Liver (tissue), 9 donors: ENCODE results near the gene PARD3. TPM values are rescaled to one million over a fixed set of nuclear protein-coding genes. Genes with fewer than 3 reads are reported as not detected.

Source experiments
- DNase-seq: peaks from one replicate; pipeline ENCODE4 v3.0.0-alpha.2; 2017; ENCODE audit warnings: low spot score
- H3K27ac ChIP-seq, 2 donors: one replicate each; pipeline ENCODE4 v1.7.0; 2013; ENCODE audit warnings: inconsistent platforms in 2 of 2, low read length in 2 of 2, control low read depth in 1 of 2, low read depth in 1 of 2, mild to moderate bottlenecking in 1 of 2
- H3K27me3 ChIP-seq, 4 donors: one replicate each; pipeline versions ENCODE4 v1.6.1 to v1.7.0; 2013; ENCODE audit warnings: low read length in 3 of 4, inconsistent platforms in 1 of 4, mild to moderate bottlenecking in 1 of 4, moderate library complexity in 1 of 4; ENCODE audit not compliant: control insufficient read depth in 4 of 4, insufficient read depth in 4 of 4
- H3K36me3 ChIP-seq, 4 donors: one replicate each; pipeline versions ENCODE4 v1.6.1 to v1.7.0; 2013; ENCODE audit warnings: low read length in 3 of 4, mild to moderate bottlenecking in 3 of 4, low read depth in 1 of 4, moderate library complexity in 1 of 4; ENCODE audit not compliant: control insufficient read depth in 4 of 4, insufficient read depth in 3 of 4
- H3K4me1 ChIP-seq, 4 donors: one replicate each; pipeline versions ENCODE4 v1.6.1 to v1.7.0; 2013; ENCODE audit warnings: low read length in 3 of 4, mild to moderate bottlenecking in 3 of 4, moderate library complexity in 1 of 4; ENCODE audit not compliant: control insufficient read depth in 4 of 4, insufficient read depth in 4 of 4
- H3K4me3 ChIP-seq, 3 donors: one replicate each; pipeline versions ENCODE4 v1.6.1 to v1.7.0; 2013; ENCODE audit warnings: low read length in 3 of 3, control low read depth in 1 of 3, low read depth in 1 of 3, mild to moderate bottlenecking in 1 of 3
- H3K9ac ChIP-seq, 2 donors: one replicate each; pipeline ENCODE4 v1.7.0; 2013; ENCODE audit warnings: low read length in 2 of 2, mild to moderate bottlenecking in 2 of 2, moderate library complexity in 2 of 2, control low read depth in 1 of 2, low read depth in 1 of 2
- H3K9me3 ChIP-seq, 4 donors: one replicate each; pipeline versions ENCODE4 v1.6.1 to v1.7.0; 2013; ENCODE audit warnings: low read length in 3 of 4; ENCODE audit not compliant: control insufficient read depth in 4 of 4
- FOXA1 ChIP-seq: IDR thresholded peaks from 2 replicates; pipeline ENCODE4 v1.6.1; 2016; ENCODE audit warnings: antibody characterized with exemption
- FOXA2 ChIP-seq: IDR thresholded peaks from 2 replicates; pipeline ENCODE4 v1.6.1; 2016; ENCODE audit warnings: antibody characterized with exemption
- GABPA ChIP-seq, 2 donors: IDR thresholded peaks in 1 of 2; conservative IDR thresholded peaks in 1 of 2; 2 replicates each; pipeline ENCODE4 v1.6.1; 2016; ENCODE audit warnings: antibody characterized with exemption in 2 of 2, mild to moderate bottlenecking in 1 of 2, moderate library complexity in 1 of 2
- HNF4A ChIP-seq, 2 donors: conservative IDR thresholded peaks; 2 replicates each; pipeline ENCODE4 v1.6.1; 2016; ENCODE audit warnings: antibody characterized with exemption in 2 of 2, mild to moderate bottlenecking in 2 of 2
- HNF4G ChIP-seq: IDR thresholded peaks from 2 replicates; pipeline ENCODE4 v1.6.1; 2016; ENCODE audit warnings: antibody characterized with exemption
- JUND ChIP-seq, 2 donors: IDR thresholded peaks; 2 replicates each; pipeline ENCODE4 v1.6.1; 2016; ENCODE audit warnings: antibody characterized with exemption in 2 of 2
- NR2F2 ChIP-seq: IDR thresholded peaks from 2 replicates; pipeline ENCODE4 v1.6.1; 2016; ENCODE audit warnings: antibody characterized with exemption
- RAD21 ChIP-seq, 2 donors: IDR thresholded peaks; 2 replicates each; pipeline ENCODE4 v1.6.1; 2016; ENCODE audit warnings: antibody characterized with exemption in 2 of 2, mild to moderate bottlenecking in 2 of 2
- RXRA ChIP-seq, 2 donors: IDR thresholded peaks; 2 replicates each; pipeline ENCODE4 v1.6.1; 2017 to 2018; ENCODE audit warnings: antibody characterized with exemption in 2 of 2, mild to moderate bottlenecking in 1 of 2
- SP1 ChIP-seq: IDR thresholded peaks from 2 replicates; pipeline ENCODE4 v1.6.1; 2018; ENCODE audit warnings: antibody characterized with exemption, mild to moderate bottlenecking
- TAF1 ChIP-seq: conservative IDR thresholded peaks from 2 replicates; pipeline ENCODE4 v1.6.1; 2016; ENCODE audit warnings: antibody characterized with exemption, mild to moderate bottlenecking
- WGBS: extraction: QIAGEN DNeasy Blood & Tissue Kit; methylation state at CpG from one replicate; pipeline ENCODE4 v1.1.7; 2013; 5-methylcytosine and 5-hydroxymethylcytosine counted together
- polyA plus RNA-seq, 2 donors: library from polyadenylated mRNA; stranded (reverse) in 1 of 2; unstranded in 1 of 2; fragments of 200-250 nt in 1 of 2; fragments of >200 nt in 1 of 2; fragmentation: Nextera tagmentation in 1 of 2; extraction: Ambion mirVana in 1 of 2; gene quantifications; one replicate each; pipeline versions ENCODE4 v1.2.1 to v1.2.3, GENCODE V29; 2013 to 2015
- total RNA-seq, 2 donors: library from RNA; depleted of rRNA; stranded (reverse); fragments of >200 nt; gene quantifications; one replicate each; pipeline ENCODE4 v1.2.3, GENCODE V29; 2014
- TF ChIP-seq, protein P1 (sequence below): IDR thresholded peaks from 2 replicates; pipeline ENCODE4 v1.6.1; 2016; ENCODE audit warnings: antibody characterized with exemption, mild to moderate bottlenecking
- TF ChIP-seq, protein P2 (sequence below): fragments of 150-350 bp; IDR thresholded peaks from 2 replicates; pipeline ENCODE4 v1.5.1; 2017; ENCODE audit warnings: improper control_type of control experiment, low read depth, low read length; ENCODE audit not compliant: missing input control
- TF ChIP-seq, protein P3 (sequence below): IDR thresholded peaks from 2 replicates; pipeline ENCODE4 v1.6.1; 2016; ENCODE audit warnings: antibody characterized with exemption
- TF ChIP-seq, protein P4 (sequence below): IDR thresholded peaks from 2 replicates; pipeline ENCODE4 v1.6.1; 2016; ENCODE audit warnings: antibody characterized with exemption
- TF ChIP-seq, protein P5 (sequence below): IDR thresholded peaks from 2 replicates; pipeline ENCODE4 v1.6.1; 2016; ENCODE audit warnings: antibody characterized with exemption
- donor health status: healthy.
- donor health status: healthy.
- donor health status: healthy.
- donor health status: healthy.
- donor health status: healthy.

PARD3 gene
- total and polyA plus RNA-seq, 4 donors, result 12.3 to 43.8 (median 13.5) TPM

DNA sequence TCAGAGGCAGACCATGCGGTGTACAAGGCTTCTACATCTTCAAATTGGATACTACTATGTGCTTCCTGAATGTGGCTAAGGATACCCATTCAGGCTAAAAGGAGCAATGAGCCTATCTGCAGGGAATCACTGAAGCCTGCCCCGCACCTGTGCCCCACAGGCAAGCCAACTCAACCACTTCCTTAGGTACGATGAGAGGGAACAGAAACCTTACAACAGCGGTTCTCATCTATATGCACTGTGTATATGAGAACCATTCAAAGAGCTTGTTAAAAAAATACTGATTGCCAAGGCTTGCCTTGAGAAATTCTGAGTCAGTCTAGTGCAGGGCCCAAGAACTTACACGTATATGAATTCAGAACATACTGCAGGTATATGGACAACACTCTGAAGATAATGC is 679.6 kb downstream of the PARD3 start:
- whole genome bisulfite sequencing, result 94% methylated on average over 5 of the region's 5 CpGs
- no peak for DNase-seq
- TF ChIP-seq SP1, result no peak
- TF ChIP-seq, protein P1, sequence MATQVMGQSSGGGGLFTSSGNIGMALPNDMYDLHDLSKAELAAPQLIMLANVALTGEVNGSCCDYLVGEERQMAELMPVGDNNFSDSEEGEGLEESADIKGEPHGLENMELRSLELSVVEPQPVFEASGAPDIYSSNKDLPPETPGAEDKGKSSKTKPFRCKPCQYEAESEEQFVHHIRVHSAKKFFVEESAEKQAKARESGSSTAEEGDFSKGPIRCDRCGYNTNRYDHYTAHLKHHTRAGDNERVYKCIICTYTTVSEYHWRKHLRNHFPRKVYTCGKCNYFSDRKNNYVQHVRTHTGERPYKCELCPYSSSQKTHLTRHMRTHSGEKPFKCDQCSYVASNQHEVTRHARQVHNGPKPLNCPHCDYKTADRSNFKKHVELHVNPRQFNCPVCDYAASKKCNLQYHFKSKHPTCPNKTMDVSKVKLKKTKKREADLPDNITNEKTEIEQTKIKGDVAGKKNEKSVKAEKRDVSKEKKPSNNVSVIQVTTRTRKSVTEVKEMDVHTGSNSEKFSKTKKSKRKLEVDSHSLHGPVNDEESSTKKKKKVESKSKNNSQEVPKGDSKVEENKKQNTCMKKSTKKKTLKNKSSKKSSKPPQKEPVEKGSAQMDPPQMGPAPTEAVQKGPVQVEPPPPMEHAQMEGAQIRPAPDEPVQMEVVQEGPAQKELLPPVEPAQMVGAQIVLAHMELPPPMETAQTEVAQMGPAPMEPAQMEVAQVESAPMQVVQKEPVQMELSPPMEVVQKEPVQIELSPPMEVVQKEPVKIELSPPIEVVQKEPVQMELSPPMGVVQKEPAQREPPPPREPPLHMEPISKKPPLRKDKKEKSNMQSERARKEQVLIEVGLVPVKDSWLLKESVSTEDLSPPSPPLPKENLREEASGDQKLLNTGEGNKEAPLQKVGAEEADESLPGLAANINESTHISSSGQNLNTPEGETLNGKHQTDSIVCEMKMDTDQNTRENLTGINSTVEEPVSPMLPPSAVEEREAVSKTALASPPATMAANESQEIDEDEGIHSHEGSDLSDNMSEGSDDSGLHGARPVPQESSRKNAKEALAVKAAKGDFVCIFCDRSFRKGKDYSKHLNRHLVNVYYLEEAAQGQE, result no peak
- no peak for TF ChIP-seq FOXA2
- no peak for TF ChIP-seq HNF4G
- TF ChIP-seq RXRA (IDR thresholded peaks at IDR 0.05), result no peak
- TF ChIP-seq HNF4A (conservative IDR thresholded peaks at IDR 0.05), result no peak
- TF ChIP-seq, protein P2, sequence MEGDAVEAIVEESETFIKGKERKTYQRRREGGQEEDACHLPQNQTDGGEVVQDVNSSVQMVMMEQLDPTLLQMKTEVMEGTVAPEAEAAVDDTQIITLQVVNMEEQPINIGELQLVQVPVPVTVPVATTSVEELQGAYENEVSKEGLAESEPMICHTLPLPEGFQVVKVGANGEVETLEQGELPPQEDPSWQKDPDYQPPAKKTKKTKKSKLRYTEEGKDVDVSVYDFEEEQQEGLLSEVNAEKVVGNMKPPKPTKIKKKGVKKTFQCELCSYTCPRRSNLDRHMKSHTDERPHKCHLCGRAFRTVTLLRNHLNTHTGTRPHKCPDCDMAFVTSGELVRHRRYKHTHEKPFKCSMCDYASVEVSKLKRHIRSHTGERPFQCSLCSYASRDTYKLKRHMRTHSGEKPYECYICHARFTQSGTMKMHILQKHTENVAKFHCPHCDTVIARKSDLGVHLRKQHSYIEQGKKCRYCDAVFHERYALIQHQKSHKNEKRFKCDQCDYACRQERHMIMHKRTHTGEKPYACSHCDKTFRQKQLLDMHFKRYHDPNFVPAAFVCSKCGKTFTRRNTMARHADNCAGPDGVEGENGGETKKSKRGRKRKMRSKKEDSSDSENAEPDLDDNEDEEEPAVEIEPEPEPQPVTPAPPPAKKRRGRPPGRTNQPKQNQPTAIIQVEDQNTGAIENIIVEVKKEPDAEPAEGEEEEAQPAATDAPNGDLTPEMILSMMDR, result no peak
- TF ChIP-seq RAD21 (IDR thresholded peaks at IDR 0.05), result no peak
- TF ChIP-seq, protein P3, sequence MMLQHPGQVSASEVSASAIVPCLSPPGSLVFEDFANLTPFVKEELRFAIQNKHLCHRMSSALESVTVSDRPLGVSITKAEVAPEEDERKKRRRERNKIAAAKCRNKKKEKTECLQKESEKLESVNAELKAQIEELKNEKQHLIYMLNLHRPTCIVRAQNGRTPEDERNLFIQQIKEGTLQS, result no peak

DNA sequence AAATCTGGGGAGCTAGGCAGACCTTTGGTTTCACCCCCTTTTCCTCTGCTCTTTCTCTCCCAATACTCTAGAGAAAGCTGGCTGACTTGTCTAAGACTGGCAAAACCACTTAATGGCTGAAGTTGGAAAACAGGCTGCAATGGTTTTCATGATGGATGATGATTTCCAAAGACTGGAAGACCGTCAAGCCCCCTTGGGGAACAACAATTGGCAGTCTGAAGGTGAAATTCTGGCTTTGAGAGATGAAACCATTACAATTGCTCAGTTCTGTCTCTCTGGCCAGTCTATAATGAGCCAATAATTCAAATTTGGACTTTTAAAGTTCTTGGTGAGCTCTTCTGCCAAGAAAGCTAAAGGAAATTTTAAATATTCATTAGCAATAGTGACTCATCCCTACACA is 680.5 kb downstream of the PARD3 start:
- 85% methylated on average over 1 of the region's 1 CpG for WGBS
- H3K27ac ChIP-seq, result no peak overlapping the region
- H3K9ac ChIP-seq, result no peak overlapping the region
- H3K4me1 ChIP-seq, result peaks cover 0 to 8% (median 4%) of the 10 kb centered on the region in 4 donors
- no peaks in the 10 kb centered on the region for H3K9me3 ChIP-seq
- DNase-seq, result no peak
- H3K36me3 ChIP-seq, result no peaks in the 10 kb centered on the region
- H3K4me3 ChIP-seq, result no peak overlapping the region
- no peaks in the 10 kb centered on the region for H3K27me3 ChIP-seq
- no peak for TF ChIP-seq TAF1
- no peak for TF ChIP-seq GABPA (IDR thresholded peaks at IDR 0.05 in 1 of 2, conservative IDR thresholded peaks at IDR 0.05 in 1 of 2)
- TF ChIP-seq, protein P4, sequence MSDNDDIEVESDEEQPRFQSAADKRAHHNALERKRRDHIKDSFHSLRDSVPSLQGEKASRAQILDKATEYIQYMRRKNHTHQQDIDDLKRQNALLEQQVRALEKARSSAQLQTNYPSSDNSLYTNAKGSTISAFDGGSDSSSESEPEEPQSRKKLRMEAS, result no peak
- TF ChIP-seq, protein P3, result no peak
- no peak for TF ChIP-seq SP1
- no peak for TF ChIP-seq JUND (IDR thresholded peaks at IDR 0.05)
- TF ChIP-seq, protein P2, result no peak
- TF ChIP-seq NR2F2, result no peak
- TF ChIP-seq FOXA1, result no peak
- TF ChIP-seq, protein P5, sequence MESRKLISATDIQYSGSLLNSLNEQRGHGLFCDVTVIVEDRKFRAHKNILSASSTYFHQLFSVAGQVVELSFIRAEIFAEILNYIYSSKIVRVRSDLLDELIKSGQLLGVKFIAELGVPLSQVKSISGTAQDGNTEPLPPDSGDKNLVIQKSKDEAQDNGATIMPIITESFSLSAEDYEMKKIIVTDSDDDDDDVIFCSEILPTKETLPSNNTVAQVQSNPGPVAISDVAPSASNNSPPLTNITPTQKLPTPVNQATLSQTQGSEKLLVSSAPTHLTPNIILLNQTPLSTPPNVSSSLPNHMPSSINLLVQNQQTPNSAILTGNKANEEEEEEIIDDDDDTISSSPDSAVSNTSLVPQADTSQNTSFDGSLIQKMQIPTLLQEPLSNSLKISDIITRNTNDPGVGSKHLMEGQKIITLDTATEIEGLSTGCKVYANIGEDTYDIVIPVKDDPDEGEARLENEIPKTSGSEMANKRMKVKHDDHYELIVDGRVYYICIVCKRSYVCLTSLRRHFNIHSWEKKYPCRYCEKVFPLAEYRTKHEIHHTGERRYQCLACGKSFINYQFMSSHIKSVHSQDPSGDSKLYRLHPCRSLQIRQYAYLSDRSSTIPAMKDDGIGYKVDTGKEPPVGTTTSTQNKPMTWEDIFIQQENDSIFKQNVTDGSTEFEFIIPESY, result no peak
- TF ChIP-seq RAD21 (IDR thresholded peaks at IDR 0.05), result no peak

More for the DNA sequence above, 679.6 kb downstream of the PARD3 start:
- Histone ChIP-seq H3K36me3 (no peaks in the 10 kb centered on the region), H3K9ac (no peak overlapping the region), H3K4me3 (no peak overlapping the region), H3K27me3 (no peaks in the 10 kb centered on the region), H3K27ac (no peak overlapping the region), H3K4me1 (peaks cover 0 to 8% (median 4%) of the 10 kb centered on the region in 4 donors), H3K9me3 (no peaks in the 10 kb centered on the region)
